Stomach smooth muscle (tissue), 2 donors: ENCODE measurements around the gene TGDS.
"Not testable (repeated sequence)": the region's sequence is repeated elsewhere in the genome, so short reads cannot be mapped to it uniquely, and the experiment has no call there.

Experiments
- H3K27ac ChIP-seq: one replicate; pipeline ENCODE4 v1.7.0; 2013; ENCODE audit warnings: mild to moderate bottlenecking, low read length, inconsistent platforms
- H3K27me3 ChIP-seq, 2 donors: one replicate each; pipeline ENCODE4 v1.7.0; 2013; ENCODE audit warnings: low read length in 2 of 2; ENCODE audit not compliant: insufficient read depth in 2 of 2, control insufficient read depth in 1 of 2
- H3K36me3 ChIP-seq, 2 donors: one replicate each; pipeline ENCODE4 v1.7.0; 2013; ENCODE audit warnings: low read length in 2 of 2; ENCODE audit not compliant: control insufficient read depth in 2 of 2, insufficient read depth in 2 of 2
- H3K4me1 ChIP-seq: one replicate; pipeline ENCODE4 v1.7.0; 2013; ENCODE audit warnings: low read length; ENCODE audit not compliant: control insufficient read depth, insufficient read depth
- H3K4me3 ChIP-seq, 2 donors: one replicate each; pipeline ENCODE4 v1.7.0; 2013; ENCODE audit warnings: low read length in 2 of 2
- H3K9ac ChIP-seq, 2 donors: one replicate each; pipeline ENCODE4 v1.7.0; 2013; ENCODE audit warnings: low read length in 2 of 2, mild to moderate bottlenecking in 1 of 2
- H3K9me3 ChIP-seq, 2 donors: one replicate each; pipeline ENCODE4 v1.7.0; 2013; ENCODE audit warnings: low read length in 2 of 2; ENCODE audit not compliant: control insufficient read depth in 2 of 2
- donor health status: healthy.
- donor health status: Pancreatic carcinoma.

Gene TGDS

GRCh38 chr13:94535775-94536174 lies 60.2 kb downstream of the TGDS start:
- Histone ChIP-seq H3K9me3 (no peaks in the 10 kb centered on the region), H3K36me3 (no peaks in the 10 kb centered on the region), H3K27me3 (no peaks in the 10 kb centered on the region), H3K27ac (no peak overlapping the region), H3K9ac (no peak overlapping the region), H3K4me1 (no peaks in the 10 kb centered on the region), H3K4me3 (no peak overlapping the region)

GRCh38 chr13:94535231-94535630 lies 60.7 kb downstream of the TGDS start:
- no peak overlapping the region for H3K4me3 ChIP-seq
- H3K9ac ChIP-seq: no peak overlapping the region
- H3K27ac ChIP-seq: no peak overlapping the region

GRCh38 chr13:94534166-94534565 lies 61.8 kb downstream of the TGDS start:
- Histone ChIP-seq H3K9me3 (no peaks in the 10 kb centered on the region), H3K9ac (no peak overlapping the region), H3K27me3 (no peaks in the 10 kb centered on the region), H3K4me1 (no peaks in the 10 kb centered on the region), H3K27ac (no peak overlapping the region), H3K36me3 (no peaks in the 10 kb centered on the region), H3K4me3 (no peak overlapping the region)

More at GRCh38 chr13:94535231-94535630, 60.7 kb downstream of the TGDS start:
- Histone ChIP-seq H3K36me3 (no peaks in the 10 kb centered on the region), H3K4me1 (no peaks in the 10 kb centered on the region), H3K27me3 (no peaks in the 10 kb centered on the region), H3K9me3 (no peaks in the 10 kb centered on the region)

- not testable (repeated sequence) for H3K27ac ChIP-seq, H3K27me3 ChIP-seq, H3K36me3 ChIP-seq, H3K9me3 ChIP-seq, H3K9ac ChIP-seq, H3K4me1 ChIP-seq, H3K4me3 ChIP-seq
Measured at GRCh38 chr13:94532278-94532677, 63.7 kb downstream of the TGDS start.

GRCh38 chr13:94526956-94527355 lies 69.0 kb downstream of the TGDS start:
- not testable (repeated sequence) for H3K4me3 ChIP-seq, H3K27ac ChIP-seq, H3K9ac ChIP-seq, H3K9me3 ChIP-seq, H3K36me3 ChIP-seq, H3K4me1 ChIP-seq, H3K27me3 ChIP-seq

- Histone ChIP-seq H3K27me3 (no peaks in the 10 kb centered on the region), H3K36me3 (peaks cover 0 to 2% of the 10 kb centered on the region in 2 donors), H3K9ac (no peak overlapping the region), H3K9me3 (no peaks in the 10 kb centered on the region), H3K4me1 (no peaks in the 10 kb centered on the region), H3K4me3 (no peak overlapping the region), H3K27ac (no peak overlapping the region)
Measured at GRCh38 chr13:94525781-94526180, 70.2 kb downstream of the TGDS start.

- Histone ChIP-seq H3K4me3 (no peak overlapping the region), H3K27me3 (no peaks in the 10 kb centered on the region), H3K4me1 (no peaks in the 10 kb centered on the region), H3K36me3 (peaks cover 0 to 2% of the 10 kb centered on the region in 2 donors), H3K27ac (no peak overlapping the region), H3K9ac (no peak overlapping the region), H3K9me3 (no peaks in the 10 kb centered on the region)
Measured at GRCh38 chr13:94524407-94524806, 71.5 kb downstream of the TGDS start.
